ENCODE data around the gene MKX. TPM values are rescaled to one million over a fixed set of nuclear protein-coding genes. Genes with fewer than 3 reads are reported as not detected.
"Not testable (repeated sequence)": the region's sequence is repeated elsewhere in the genome, so short reads cannot be mapped to it uniquely, and the experiment has no call there.

The MKX gene
- polyA plus RNA-seq, 1 donor from 2014 or later, result not detected

DNA sequence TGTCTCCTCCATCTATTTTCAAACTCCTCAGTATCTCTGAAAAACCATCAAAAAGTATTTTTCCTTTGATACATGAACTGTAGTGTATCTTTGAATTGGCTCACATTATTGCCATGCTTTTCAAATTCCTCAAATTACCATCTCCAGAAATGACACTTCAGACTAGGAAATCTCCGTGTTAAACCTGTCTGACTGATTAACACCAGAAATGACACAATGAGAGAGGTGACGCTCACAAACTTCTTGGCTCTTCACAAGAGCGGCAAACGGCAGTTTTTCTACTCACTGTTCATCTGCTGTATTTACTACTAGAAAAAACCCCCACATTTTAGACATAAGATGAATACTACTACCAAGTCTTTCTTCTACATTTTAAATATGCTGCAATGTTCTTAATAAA is 56.6 kb downstream of the MKX start:
- no peaks in the 10 kb centered on the region for H3K27me3 Mint-ChIP-seq
- H3K4me3 Mint-ChIP-seq, result no peak overlapping the region
- H3K36me3 Mint-ChIP-seq, result no peaks in the 10 kb centered on the region
- H3K27ac Mint-ChIP-seq, result no peak overlapping the region
- no peaks in the 10 kb centered on the region for H3K9me3 Mint-ChIP-seq
- no peaks in the 10 kb centered on the region for H3K4me1 Mint-ChIP-seq

DNA sequence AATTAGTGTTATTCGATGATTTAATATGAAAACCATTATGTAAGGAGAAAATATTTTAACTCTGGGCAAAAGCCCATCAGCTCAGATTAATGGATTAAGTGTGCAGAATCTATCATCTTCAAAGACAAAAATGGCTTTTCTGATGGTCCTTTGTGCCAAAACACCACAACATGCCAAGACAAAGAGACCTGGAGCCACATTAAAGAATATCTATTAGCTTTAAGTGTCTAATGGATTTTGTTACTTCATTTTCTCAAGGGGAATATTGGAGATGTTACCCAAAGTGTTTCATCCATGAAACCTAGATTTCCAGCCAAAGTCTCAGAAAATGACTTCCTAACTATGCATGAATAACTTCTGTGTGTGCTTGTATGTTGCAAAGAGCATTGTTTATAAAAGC is 57.3 kb downstream of the MKX start:
- H3K9me3 Mint-ChIP-seq, result no peaks in the 10 kb centered on the region
- no peaks in the 10 kb centered on the region for H3K27me3 Mint-ChIP-seq
- no peaks in the 10 kb centered on the region for H3K36me3 Mint-ChIP-seq
- no peaks in the 10 kb centered on the region for H3K4me1 Mint-ChIP-seq
- no peak overlapping the region for H3K27ac Mint-ChIP-seq
- no peak overlapping the region for H3K4me3 Mint-ChIP-seq

DNA sequence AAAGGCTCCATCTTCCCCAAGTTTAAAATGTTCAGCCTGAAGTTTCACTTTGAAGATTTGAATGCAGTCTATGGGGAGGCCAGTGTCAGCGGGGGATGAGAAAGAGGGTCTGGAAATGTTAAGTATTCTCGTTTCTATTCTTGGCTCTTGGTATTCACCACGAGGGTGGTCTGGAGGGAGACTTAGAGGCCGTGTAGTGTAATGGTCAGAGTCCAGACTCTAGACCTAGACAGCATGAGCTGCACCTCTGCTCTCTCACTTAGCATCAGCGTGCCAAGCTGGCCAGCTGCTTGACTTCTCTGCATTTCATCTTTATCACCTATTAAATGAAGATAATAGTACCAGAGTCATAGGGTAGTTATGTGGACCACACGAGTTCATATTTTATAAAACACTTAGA is 57.9 kb downstream of the MKX start:
- H3K9me3 Mint-ChIP-seq, result no peaks in the 10 kb centered on the region
- H3K4me1 Mint-ChIP-seq, result no peaks in the 10 kb centered on the region
- no peaks in the 10 kb centered on the region for H3K36me3 Mint-ChIP-seq
- peaks cover 2% of the 10 kb centered on the region for H3K27me3 Mint-ChIP-seq
- no peak overlapping the region for H3K4me3 Mint-ChIP-seq
- no peak overlapping the region for H3K27ac Mint-ChIP-seq

DNA sequence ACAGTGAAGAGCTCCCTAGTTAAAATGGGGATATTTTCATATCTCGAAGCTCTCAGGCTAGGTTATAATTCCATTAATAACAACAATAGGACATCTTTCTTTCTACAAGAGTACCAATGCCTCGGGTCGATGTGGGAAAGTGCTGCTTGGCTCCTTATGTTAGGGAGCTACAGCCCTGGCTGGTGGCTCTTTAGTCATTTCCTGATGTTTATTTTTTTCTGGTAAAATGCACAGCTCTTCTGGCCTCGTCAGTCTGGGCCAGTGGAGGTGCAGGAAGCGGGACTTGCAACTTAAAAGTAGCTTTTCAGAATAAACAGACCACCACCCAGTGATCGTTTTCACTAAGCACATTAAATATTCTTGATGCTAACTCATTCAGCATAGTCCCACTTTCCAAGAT is 58.3 kb downstream of the MKX start:
- Mint-ChIP-seq H3K9me3 (no peaks in the 10 kb centered on the region), H3K4me3 (no peak overlapping the region), H3K27me3 (peaks cover 2% of the 10 kb centered on the region), H3K36me3 (no peaks in the 10 kb centered on the region), H3K4me1 (no peaks in the 10 kb centered on the region), H3K27ac (no peak overlapping the region)

DNA sequence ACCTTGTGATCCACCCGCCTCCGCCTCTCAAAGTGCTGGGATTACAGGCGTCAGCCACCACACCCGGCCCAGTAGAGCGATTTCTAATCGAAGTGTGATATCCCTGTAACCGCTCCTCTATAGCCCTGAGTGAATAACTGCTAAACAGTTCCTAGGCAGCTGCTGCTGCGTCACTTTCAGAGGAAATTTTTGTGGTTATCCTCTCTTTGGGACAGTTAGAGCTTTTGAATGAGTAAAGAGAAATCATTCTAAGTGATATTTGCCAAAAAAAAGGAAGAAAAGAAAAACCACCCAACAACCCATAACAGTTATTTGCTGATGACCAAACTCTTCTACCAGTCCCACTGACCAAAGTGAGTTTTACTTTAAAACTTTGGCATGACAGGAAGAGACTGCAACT is 59.9 kb downstream of the MKX start:
- Mint-ChIP-seq H3K36me3 (no peaks in the 10 kb centered on the region), H3K27me3 (peaks cover 2% of the 10 kb centered on the region), H3K4me1 (no peaks in the 10 kb centered on the region), H3K27ac (no peak overlapping the region), H3K4me3 (no peak overlapping the region), H3K9me3 (no peaks in the 10 kb centered on the region)

DNA sequence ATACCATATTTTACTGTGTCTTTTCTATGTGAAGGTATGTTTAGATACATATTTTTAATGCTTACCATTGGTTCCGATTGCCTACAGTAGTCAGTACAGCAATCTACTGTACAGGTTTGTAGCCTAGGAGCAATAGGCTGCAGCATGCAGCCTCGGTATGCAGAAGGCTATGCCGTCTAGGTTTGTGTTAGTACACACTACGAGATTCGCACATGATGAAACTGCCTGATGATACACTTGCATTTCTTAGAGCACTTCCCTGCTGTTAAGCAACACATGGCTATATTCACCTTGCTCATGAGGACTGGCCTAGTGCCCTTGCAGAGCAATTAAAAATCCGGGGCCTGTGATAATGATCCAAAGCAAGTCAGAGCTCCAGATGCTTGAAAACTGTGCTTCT is 62.4 kb downstream of the MKX start:
- no peak overlapping the region for H3K27ac Mint-ChIP-seq
- H3K27me3 Mint-ChIP-seq, result peaks cover 4% of the 10 kb centered on the region
- peaks cover 0 to 3% (median 0%) of the 10 kb centered on the region in 3 donors for H3K9me3 Mint-ChIP-seq
- no peaks in the 10 kb centered on the region for H3K4me1 Mint-ChIP-seq
- H3K36me3 Mint-ChIP-seq, result no peaks in the 10 kb centered on the region
- H3K4me3 Mint-ChIP-seq, result no peak overlapping the region

DNA sequence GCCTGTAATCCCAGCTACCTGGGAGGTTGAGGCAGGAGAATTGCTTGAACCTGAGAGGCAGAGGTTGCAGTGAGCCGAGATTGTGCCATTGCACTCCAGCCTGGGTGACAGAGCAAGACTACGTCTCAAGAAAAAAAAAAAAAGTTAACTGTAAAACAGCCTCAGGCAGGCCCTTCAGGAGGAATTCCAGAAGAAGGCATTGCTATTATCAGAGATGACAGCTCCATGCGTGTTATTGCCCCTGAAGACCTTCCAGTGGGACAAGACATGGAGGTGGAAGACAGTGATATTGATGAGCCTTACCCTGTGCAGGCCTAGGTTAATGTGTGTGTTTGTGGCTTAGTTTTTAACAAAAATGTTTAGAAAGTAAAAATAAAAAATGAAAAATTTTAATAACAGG is 63.8 kb downstream of the MKX start:
- H3K4me1 Mint-ChIP-seq, H3K27me3 Mint-ChIP-seq, H3K4me3 Mint-ChIP-seq, H3K27ac Mint-ChIP-seq, H3K9me3 Mint-ChIP-seq, H3K36me3 Mint-ChIP-seq: not testable (repeated sequence)

DNA sequence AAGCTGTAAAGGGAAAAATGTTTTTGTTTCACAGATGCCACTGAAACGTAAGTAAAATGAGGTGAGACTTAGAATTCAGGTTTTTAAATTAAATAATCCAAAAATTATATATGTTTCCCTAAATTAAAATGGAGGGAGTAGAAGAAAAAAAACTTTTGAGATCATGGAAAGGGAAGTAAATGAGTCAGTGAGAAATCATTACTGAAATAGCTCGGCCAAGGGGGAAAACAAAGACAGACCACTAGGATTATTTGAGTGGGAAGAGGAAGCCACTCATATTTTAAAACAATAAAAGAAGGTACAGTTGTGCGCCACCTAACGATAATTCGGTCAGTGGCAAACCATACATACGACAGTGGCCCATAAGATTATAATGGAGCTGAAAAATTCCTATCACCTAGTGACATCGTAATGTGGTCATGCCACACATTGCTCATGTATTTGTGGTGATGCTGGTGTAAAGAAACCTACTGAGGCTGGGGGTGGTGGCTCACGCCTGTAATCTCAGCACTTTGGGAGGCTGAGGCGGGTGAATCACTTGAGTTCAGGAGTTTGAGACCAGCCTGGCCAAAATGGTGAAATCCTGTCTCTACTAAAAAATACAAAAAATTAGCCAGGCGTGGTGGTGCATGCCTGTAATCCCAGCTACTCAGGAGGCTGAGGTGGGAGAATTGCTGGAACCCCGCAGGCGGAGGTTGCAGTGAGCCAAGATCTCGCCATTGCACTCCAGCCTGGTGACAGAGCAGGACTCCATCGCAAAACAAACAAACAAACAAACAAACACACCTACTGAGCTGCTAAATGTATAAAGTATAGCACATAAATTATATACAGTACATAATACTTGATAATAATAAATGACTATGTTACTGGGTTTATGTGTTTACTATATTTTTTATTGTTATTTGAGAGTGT is 64.7 kb downstream of the MKX start:
- no peak overlapping the region for H3K4me3 Mint-ChIP-seq
- H3K27me3 Mint-ChIP-seq, result peaks cover 4% of the 10 kb centered on the region
- H3K9me3 Mint-ChIP-seq, result peaks cover 0 to 3% (median 0%) of the 10 kb centered on the region in 3 donors

DNA sequence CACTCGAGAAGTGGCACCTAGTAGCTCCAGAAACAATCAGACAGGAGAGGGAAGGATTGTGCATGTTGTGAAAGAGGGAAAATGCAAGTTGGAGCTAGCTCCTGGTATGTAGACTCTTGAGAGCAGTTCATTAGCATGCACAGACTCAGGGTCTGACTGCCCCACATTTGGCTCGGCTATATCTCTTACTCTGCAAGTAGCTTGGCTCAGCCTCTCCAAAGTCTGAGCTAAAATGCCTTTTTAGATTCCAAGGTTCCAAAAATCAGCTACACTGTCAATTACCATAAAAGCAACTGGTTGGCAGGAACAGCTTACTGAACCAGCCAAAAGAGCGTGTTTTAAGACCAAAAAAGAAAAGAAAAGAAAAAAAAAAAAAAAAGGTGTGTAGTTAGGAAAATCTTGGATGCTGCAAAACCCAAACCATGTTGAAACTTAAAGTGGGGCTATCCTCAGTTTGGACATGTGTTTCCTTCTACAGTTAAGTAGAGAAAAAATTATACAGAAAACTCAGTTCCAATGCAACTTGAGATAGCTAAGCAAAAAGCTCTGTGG is 65.5 kb downstream of the MKX start:
- no peak overlapping the region for H3K27ac Mint-ChIP-seq
- H3K9me3 Mint-ChIP-seq, result peaks cover 0 to 3% (median 0%) of the 10 kb centered on the region in 3 donors

More for the DNA sequence above, 64.7 kb downstream of the MKX start:
- Mint-ChIP-seq H3K4me1 (no peaks in the 10 kb centered on the region), H3K36me3 (no peaks in the 10 kb centered on the region), H3K27ac (no peak overlapping the region)

DNA sequence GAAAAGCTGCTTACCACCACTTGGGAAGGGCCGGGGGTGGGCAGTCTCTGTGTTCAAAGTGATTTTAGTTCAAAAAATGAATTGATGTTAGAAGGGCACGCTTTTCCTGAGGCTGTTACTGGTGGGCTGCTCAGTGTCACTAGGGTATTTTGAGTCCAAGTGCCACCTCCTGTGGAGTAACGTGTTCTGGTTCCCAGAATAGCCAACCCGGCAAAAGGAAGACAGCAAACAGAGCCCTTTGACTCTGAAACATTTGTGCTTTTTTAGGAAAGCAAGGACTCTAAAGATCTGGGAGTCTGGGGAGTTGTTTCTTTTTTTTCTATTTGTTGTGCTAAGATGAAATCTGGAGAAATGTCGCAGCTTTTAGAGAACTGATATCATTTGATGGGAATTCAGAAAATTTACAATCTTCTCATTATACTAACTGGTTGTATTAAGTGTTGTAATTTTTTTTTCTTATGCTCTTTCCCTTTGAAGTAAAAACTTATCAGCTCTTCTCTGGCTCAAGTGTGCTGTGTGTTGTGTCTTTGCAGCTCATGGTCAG is 66.2 kb downstream of the MKX start:
- H3K27ac Mint-ChIP-seq, result no peak overlapping the region
- H3K9me3 Mint-ChIP-seq, result peaks cover 0 to 3% (median 0%) of the 10 kb centered on the region in 3 donors
- H3K4me1 Mint-ChIP-seq, result no peaks in the 10 kb centered on the region
- no peak overlapping the region for H3K4me3 Mint-ChIP-seq
- no peaks in the 10 kb centered on the region for H3K36me3 Mint-ChIP-seq
- peaks cover 5% of the 10 kb centered on the region for H3K27me3 Mint-ChIP-seq

More for the DNA sequence above, 65.5 kb downstream of the MKX start:
- Mint-ChIP-seq H3K4me3 (no peak overlapping the region), H3K27me3 (peaks cover 4% of the 10 kb centered on the region), H3K36me3 (no peaks in the 10 kb centered on the region), H3K4me1 (no peaks in the 10 kb centered on the region)

DNA sequence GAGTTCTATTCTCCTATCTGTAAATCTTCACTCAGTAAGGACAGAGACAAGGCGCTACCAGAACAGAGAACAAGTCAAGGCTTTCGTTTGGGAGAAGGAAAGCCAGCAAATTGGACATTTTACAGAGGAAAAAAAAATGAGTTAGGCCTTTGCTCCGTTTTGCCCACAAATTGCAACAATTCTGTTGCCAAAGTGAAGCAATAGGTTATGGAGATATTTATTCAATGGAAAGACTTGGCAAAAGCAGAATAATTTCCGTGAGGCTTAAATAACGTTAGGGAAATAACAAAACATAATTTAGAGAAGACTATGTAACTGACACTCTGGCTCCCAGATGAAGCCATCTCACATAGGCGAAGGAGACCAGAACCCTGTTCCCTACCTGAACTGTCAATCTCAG is 67.5 kb downstream of the MKX start:
- Mint-ChIP-seq H3K9me3 (peaks cover 0 to 3% (median 0%) of the 10 kb centered on the region in 3 donors), H3K27ac (no peak overlapping the region), H3K36me3 (no peaks in the 10 kb centered on the region), H3K4me1 (no peaks in the 10 kb centered on the region), H3K4me3 (no peak overlapping the region), H3K27me3 (peaks cover 5% of the 10 kb centered on the region)

DNA sequence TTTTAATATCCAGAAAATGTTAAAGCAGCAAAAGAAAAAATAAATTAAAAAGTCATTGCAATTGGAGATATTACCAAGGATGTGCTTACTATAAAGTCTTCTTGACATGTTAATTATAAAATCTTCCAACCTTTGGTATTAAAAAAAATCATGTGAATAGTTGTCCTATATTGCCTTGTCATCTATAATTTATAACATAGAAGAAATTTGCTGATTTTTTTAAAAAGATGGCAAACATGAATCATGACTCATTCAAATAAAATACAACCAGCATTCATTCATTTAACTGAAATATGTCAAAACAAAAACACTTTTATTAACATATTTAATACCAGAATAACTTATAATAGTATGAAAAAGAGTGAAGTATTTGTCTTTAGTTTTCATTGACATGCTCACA is 72.6 kb downstream of the MKX start:
- Mint-ChIP-seq H3K9me3 (no peaks in the 10 kb centered on the region), H3K4me3 (no peak overlapping the region), H3K27ac (no peak overlapping the region), H3K36me3 (no peaks in the 10 kb centered on the region), H3K27me3 (peaks cover 1% of the 10 kb centered on the region), H3K4me1 (no peaks in the 10 kb centered on the region)

DNA sequence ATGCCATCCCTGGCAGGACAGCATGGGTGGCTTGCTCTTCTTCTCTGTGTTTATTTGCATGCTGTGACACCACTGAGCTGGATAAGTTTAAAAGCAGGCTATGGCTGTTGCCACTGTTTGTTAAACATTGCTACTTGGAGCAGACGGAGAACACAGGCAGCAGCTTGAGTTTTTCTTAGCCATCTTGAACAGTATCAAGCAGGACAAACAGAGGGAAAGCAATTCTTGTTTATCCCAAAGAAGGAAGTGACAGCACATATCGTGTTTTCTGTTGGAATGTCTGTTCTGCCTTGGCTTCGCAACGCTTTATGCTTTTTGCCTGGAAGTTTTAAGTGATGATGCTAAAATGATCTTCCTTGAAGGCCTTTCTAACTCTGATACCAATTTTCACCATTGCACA is 73.8 kb downstream of the MKX start:
- Mint-ChIP-seq H3K36me3 (no peaks in the 10 kb centered on the region), H3K4me3 (no peak overlapping the region), H3K27me3 (peaks cover 1% of the 10 kb centered on the region), H3K27ac (no peak overlapping the region), H3K9me3 (no peaks in the 10 kb centered on the region), H3K4me1 (no peaks in the 10 kb centered on the region)

DNA sequence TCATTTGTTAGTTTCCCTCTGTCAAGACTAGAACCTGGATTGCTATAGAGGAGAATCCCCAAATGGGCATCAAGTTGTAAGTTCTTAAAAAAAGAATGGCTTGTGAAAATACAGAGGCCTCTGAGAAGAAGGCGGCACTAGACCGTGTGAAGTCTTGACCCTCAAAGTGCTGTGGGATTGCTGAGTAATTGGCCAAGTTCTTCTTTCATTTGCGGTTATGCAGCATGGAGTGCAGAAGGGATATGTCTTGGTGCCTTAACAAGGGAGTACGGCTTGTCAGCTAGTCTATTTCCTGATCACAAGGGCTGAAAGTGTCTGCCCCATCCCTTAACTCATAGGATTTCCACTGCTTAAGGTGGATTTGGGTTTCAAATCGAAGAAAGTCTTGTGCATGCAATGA is 81.2 kb downstream of the MKX start:
- no peak overlapping the region for H3K4me3 Mint-ChIP-seq
- H3K36me3 Mint-ChIP-seq, result no peaks in the 10 kb centered on the region
- H3K27me3 Mint-ChIP-seq, result peaks cover 18% of the 10 kb centered on the region

DNA sequence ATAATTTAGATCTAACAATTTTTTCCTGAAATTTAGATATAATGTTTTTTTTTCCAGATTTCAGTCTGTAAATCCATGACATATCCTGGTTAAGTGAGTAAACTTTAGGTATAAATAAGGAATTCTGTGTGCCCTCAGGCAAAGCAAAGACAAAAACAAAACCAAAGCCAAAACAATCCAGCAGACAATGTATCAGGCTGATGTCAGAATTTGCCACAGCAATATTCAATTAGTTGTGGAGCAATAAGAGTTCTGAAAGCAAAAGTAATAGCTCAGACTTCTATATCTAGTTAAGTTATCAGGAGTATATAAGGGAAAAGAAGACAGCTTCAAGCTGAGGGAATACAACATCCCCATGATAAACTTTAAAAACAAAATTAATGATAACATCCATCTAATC is 82.0 kb downstream of the MKX start:
- Mint-ChIP-seq H3K4me3 (no peak overlapping the region), H3K27ac (no peak overlapping the region), H3K4me1 (no peaks in the 10 kb centered on the region), H3K36me3 (no peaks in the 10 kb centered on the region), H3K27me3 (peaks cover 18% of the 10 kb centered on the region), H3K9me3 (no peaks in the 10 kb centered on the region)

More for the DNA sequence above, 81.2 kb downstream of the MKX start:
- no peaks in the 10 kb centered on the region for H3K9me3 Mint-ChIP-seq
- no peak overlapping the region for H3K27ac Mint-ChIP-seq
- H3K4me1 Mint-ChIP-seq, result no peaks in the 10 kb centered on the region

All from IgD-negative memory B cell (primary cell).